H9 (cell line): ENCODE results near the gene ARL14EPL. TPM values are rescaled to one million over a fixed set of nuclear protein-coding genes. Genes with fewer than 3 reads are reported as not detected.

Experiments
- DNase-seq: peaks from one replicate; pipeline ENCODE4 v3.0.0-alpha.2; 2017
- H2AFZ ChIP-seq: one replicate; pipeline ENCODE4 v1.6.1; 2013; ENCODE audit warnings: mild to moderate bottlenecking, low read length, control low read depth, moderate library complexity
- H2AK5ac ChIP-seq: 2 replicates; pipeline ENCODE4 v1.6.1; 2013; ENCODE audit warnings: low read length, control low read depth, mixed read lengths; ENCODE audit not compliant: insufficient read length
- H2BK120ac ChIP-seq: one replicate; pipeline ENCODE4 v1.6.1; 2013; ENCODE audit warnings: low read depth, mild to moderate bottlenecking, low read length, control low read depth, inconsistent platforms; ENCODE audit not compliant: poor library complexity, severe bottlenecking
- H2BK12ac ChIP-seq: 2 replicates; pipeline ENCODE4 v1.6.1; 2013; ENCODE audit warnings: low read length, control low read depth, mixed read lengths, low read depth; ENCODE audit not compliant: insufficient read length
- H2BK15ac ChIP-seq: 2 replicates; pipeline ENCODE4 v1.6.1; 2013; ENCODE audit warnings: low read depth, low read length, control low read depth
- H2BK20ac ChIP-seq: one replicate; pipeline ENCODE4 v1.6.1; 2013; ENCODE audit warnings: low read depth, mild to moderate bottlenecking, low read length, control low read depth, inconsistent platforms; ENCODE audit not compliant: poor library complexity, severe bottlenecking
- H2BK5ac ChIP-seq: 2 replicates; pipeline ENCODE4 v1.6.1; 2013; ENCODE audit warnings: low read length, control low read depth, mixed read lengths; ENCODE audit not compliant: insufficient read length
- H3K14ac ChIP-seq: 2 replicates; pipeline ENCODE4 v1.6.1; 2013; ENCODE audit warnings: low read length, control low read depth; ENCODE audit not compliant: insufficient read depth
- H3K18ac ChIP-seq: 2 replicates; pipeline ENCODE4 v1.6.1; 2013; ENCODE audit warnings: low read depth, mild to moderate bottlenecking, mixed read lengths, low read length, control low read depth; ENCODE audit not compliant: insufficient read length
- H3K23ac ChIP-seq: 2 replicates; pipeline ENCODE4 v1.6.1; 2013; ENCODE audit warnings: low read length, control low read depth, mixed read lengths, low read depth; ENCODE audit not compliant: insufficient read length
- H3K23me2 ChIP-seq: 2 replicates; pipeline ENCODE4 v1.6.1; 2013; ENCODE audit warnings: low read depth, mild to moderate bottlenecking, mixed read lengths, low read length, control low read depth; ENCODE audit not compliant: insufficient read length, poor library complexity, severe bottlenecking
- H3K27ac ChIP-seq: 2 replicates; pipeline ENCODE4 v1.5.1; 2013; ENCODE audit warnings: low read length, control low read depth, mixed read lengths, low read depth; ENCODE audit not compliant: insufficient read length
- H3K27me3 ChIP-seq: 2 replicates; pipeline ENCODE4 v1.6.1; 2013; ENCODE audit warnings: low read length, control low read depth, inconsistent platforms; ENCODE audit not compliant: insufficient read depth
- H3K4ac ChIP-seq: 2 replicates; pipeline ENCODE4 v1.6.1; 2013; ENCODE audit warnings: low read depth, mild to moderate bottlenecking, control low read depth, inconsistent platforms, low read length, moderate library complexity
- H3K4me1 ChIP-seq: 2 replicates; pipeline ENCODE4 v1.6.1; 2013; ENCODE audit warnings: low read length, control low read depth, inconsistent platforms; ENCODE audit not compliant: insufficient read depth
- H3K4me2 ChIP-seq: 2 replicates; pipeline ENCODE4 v1.6.1; 2013; ENCODE audit warnings: low read length, control low read depth, mixed read lengths; ENCODE audit not compliant: insufficient read length, insufficient read depth
- H3K56ac ChIP-seq: 2 replicates; pipeline ENCODE4 v1.6.1; 2013; ENCODE audit warnings: low read depth, mild to moderate bottlenecking, mixed read lengths, low read length, control low read depth; ENCODE audit not compliant: insufficient read length
- H3K79me1 ChIP-seq: 2 replicates; pipeline ENCODE4 v1.6.1; 2013; ENCODE audit warnings: low read depth, mild to moderate bottlenecking, moderate library complexity, low read length, control low read depth, inconsistent platforms; ENCODE audit not compliant: insufficient read depth, poor library complexity, severe bottlenecking
- H3K79me2 ChIP-seq: 2 replicates; pipeline ENCODE4 v1.6.1; 2013; ENCODE audit warnings: low read length, control low read depth, inconsistent platforms; ENCODE audit not compliant: insufficient read depth
- H3K9ac ChIP-seq: 2 replicates; pipeline ENCODE4 v1.6.1; 2013; ENCODE audit warnings: low read length, control low read depth, mixed read lengths; ENCODE audit not compliant: insufficient read length; ENCODE audit errors: extremely low read depth
- H3K9me3 ChIP-seq: one replicate; pipeline ENCODE4 v1.6.1; 2013; ENCODE audit warnings: low read depth, low read length, inconsistent platforms; ENCODE audit not compliant: control insufficient read depth
- H3T11ph ChIP-seq: one replicate; pipeline ENCODE4 v1.6.1; 2013; ENCODE audit warnings: mild to moderate bottlenecking, low read length, control low read depth, inconsistent platforms
- H4K20me1 ChIP-seq: one replicate; pipeline ENCODE4 v1.6.1; 2013; ENCODE audit not compliant: control insufficient read depth, insufficient read length, insufficient read depth
- H4K5ac ChIP-seq: 2 replicates; pipeline ENCODE4 v1.6.1; 2013; ENCODE audit warnings: low read depth, mild to moderate bottlenecking, mixed read lengths, low read length, control low read depth; ENCODE audit not compliant: insufficient read length
- H4K8ac ChIP-seq: replicated peaks from 2 replicates; pipeline ENCODE4 v1.6.1; 2013; ENCODE audit warnings: low read length, control low read depth, mixed read lengths, low read depth; ENCODE audit not compliant: insufficient read length
- H4K91ac ChIP-seq: 2 replicates; pipeline ENCODE4 v1.6.1; 2013; ENCODE audit warnings: low read depth, mild to moderate bottlenecking, moderate library complexity, mixed read lengths, low read length, control low read depth; ENCODE audit not compliant: insufficient read length
- H3K27ac Mint-ChIP-seq, 3 experiments: 2 replicates in 2 of 3; 3 replicates in 1 of 3; pipeline ENCODE4 v1.8.0; 2020 to 2021; ENCODE audit warnings: mixed read lengths in 3 of 3, mild to moderate bottlenecking in 1 of 3, moderate library complexity in 1 of 3
- H3K27me3 Mint-ChIP-seq: 2 replicates; pipeline ENCODE4 v1.8.0; 2021; ENCODE audit warnings: low read depth, mild to moderate bottlenecking, moderate library complexity, mixed read lengths
- H3K36me3 Mint-ChIP-seq, 3 experiments: 2 replicates in 2 of 3; 3 replicates in 1 of 3; pipeline ENCODE4 v1.8.0; 2020 to 2021; ENCODE audit warnings: low read depth in 3 of 3, mixed read lengths in 3 of 3; ENCODE audit not compliant: insufficient read depth in 1 of 3
- H3K4me1 Mint-ChIP-seq, 2 experiments: 2 replicates each; pipeline ENCODE4 v1.8.0; 2020; ENCODE audit warnings: mixed read lengths in 2 of 2
- H3K4me3 Mint-ChIP-seq, 2 experiments: 2 replicates in 1 of 2; 3 replicates in 1 of 2; pipeline ENCODE4 v1.8.0; 2020 to 2021; ENCODE audit warnings: mild to moderate bottlenecking in 2 of 2, mixed read lengths in 2 of 2, moderate library complexity in 1 of 2
- H3K9me3 Mint-ChIP-seq, 2 experiments: 2 replicates in 1 of 2; 3 replicates in 1 of 2; pipeline ENCODE4 v1.8.0; 2020; ENCODE audit warnings: mild to moderate bottlenecking in 2 of 2, mixed read lengths in 2 of 2, moderate library complexity in 1 of 2
- CTCF ChIP-seq: fragments of 200-600 bp; sonication (generic); conservative IDR thresholded peaks from 3 replicates; pipeline ENCODE4 v1.8.0; 2021; ENCODE audit warnings: antibody characterized with exemption, mild to moderate bottlenecking
- WGBS: extraction: QIAGEN DNeasy Blood & Tissue Kit; methylation state at CpG from one replicate; pipeline ENCODE4 v1.1.7; 2013; ENCODE audit warnings: missing lambda C conversion rate, low lambda C conversion rate, mixed read lengths; ENCODE audit not compliant: insufficient read length; ENCODE audit errors: extremely low coverage; 5-methylcytosine and 5-hydroxymethylcytosine counted together
- total RNA-seq: library from RNA; stranded (reverse); gene quantifications from 2 replicates; pipeline ENCODE4 v1.2.1, GENCODE V29; 2021

Gene ARL14EPL
- total RNA-seq, 1 experiment from 2014 or later = not detected

GRCh38 chr5:116032991-116033390, 719 bp downstream of the ARL14EPL start:
- no peak overlapping the region for H2AFZ ChIP-seq
- Mint-ChIP-seq H3K27ac (no peak overlapping the region), H3K9me3 (no peaks in the 10 kb centered on the region), H3K4me3 (no peak overlapping the region), H3K27me3 (no peaks in the 10 kb centered on the region; the same call in 1 of the 2 replicates), H3K36me3 (no peaks in the 10 kb centered on the region; a peak in 1 of 7 replicates), H3K4me1 (peaks cover 7% of the 10 kb centered on the region in 2 experiments; a peak in 3 of 4 replicates)
- H4K20me1 ChIP-seq = no peaks in the 10 kb centered on the region
- H2BK5ac ChIP-seq = no peak overlapping the region
- H3K27me3 ChIP-seq = no peaks in the 10 kb centered on the region
- no peaks in the 10 kb centered on the region for H3K9me3 ChIP-seq
- no peaks in the 10 kb centered on the region; the same call in 1 of the 2 replicates for H3K4me1 ChIP-seq
- no peaks in the 10 kb centered on the region for H3K23me2 ChIP-seq
- H2BK120ac ChIP-seq = no peak overlapping the region
- no peak overlapping the region for H4K5ac ChIP-seq
- no peak overlapping the region for H3K23ac ChIP-seq
- no peaks in the 10 kb centered on the region for H3K79me1 ChIP-seq
- no peak overlapping the region for H3T11ph ChIP-seq
- H3K79me2 ChIP-seq = no peaks in the 10 kb centered on the region
- H3K4ac ChIP-seq = no peak overlapping the region
- H4K8ac ChIP-seq = no peak overlapping the region
- no peak overlapping the region for H2BK20ac ChIP-seq
- no peak overlapping the region for H3K9ac ChIP-seq
- no peak for DNase-seq
- TF ChIP-seq CTCF = no peak
- H2BK12ac ChIP-seq = no peak overlapping the region
- no peak overlapping the region for H4K91ac ChIP-seq
- H3K18ac ChIP-seq = no peak overlapping the region
- no peak overlapping the region for H3K56ac ChIP-seq
- no peak overlapping the region for H3K14ac ChIP-seq
- H3K27ac ChIP-seq = no peak overlapping the region
- H2AK5ac ChIP-seq = no peak overlapping the region
- H3K4me2 ChIP-seq = no peak overlapping the region
- H2BK15ac ChIP-seq = no peak overlapping the region
- WGBS = no CpG with 5 or more reads among the region's 3 CpGs
